ENCODE results near the gene DLX6.
A peak's percentile ranks its signal among the peaks of the same experiment; 100 is the strongest.
"Not testable (repeated sequence)": the region's sequence is repeated elsewhere in the genome, so short reads cannot be mapped to it uniquely, and the experiment has no call there.

The DLX6 gene

GRCh38 chr7:97024209-97025129 lies 19.1 kb downstream of the DLX6 start, which contains the start of gene DLX5:
DLX5 (minus strand) TSS chr7:97024831; CDS start chr7:97024623, 208 bp downstream.
- peak; percentile 26 for DNase-seq

- DNase-seq = no peak
Observed at GRCh38 chr7:97025130-97025499, 19.8 kb downstream of the DLX6 start.

- DNase-seq = no peak
Observed at GRCh38 chr7:97025983-97026714, 20.8 kb downstream of the DLX6 start.

- no peak for DNase-seq
Observed at GRCh38 chr7:97026715-97027426, 21.5 kb downstream of the DLX6 start.

- DNase-seq = peak; percentile 84
Observed at GRCh38 chr7:97027427-97028234, 22.3 kb downstream of the DLX6 start.

GRCh38 chr7:97034213-97034852 lies 29.0 kb downstream of the DLX6 start:
- not testable (repeated sequence) for DNase-seq

GRCh38 chr7:97039374-97040065 lies 34.2 kb downstream of the DLX6 start:
- no peak for DNase-seq

GRCh38 chr7:97043281-97043680 lies 37.9 kb downstream of the DLX6 start:
- no peak for DNase-seq
